COLO829 (cell line): ENCODE data around the gene HDAC9.

Experiments used
- DNase-seq: peaks from one replicate; pipeline ENCODE4 v3.0.0; 2012; ENCODE audit warnings: low spot score

HDAC9 gene

DNA sequence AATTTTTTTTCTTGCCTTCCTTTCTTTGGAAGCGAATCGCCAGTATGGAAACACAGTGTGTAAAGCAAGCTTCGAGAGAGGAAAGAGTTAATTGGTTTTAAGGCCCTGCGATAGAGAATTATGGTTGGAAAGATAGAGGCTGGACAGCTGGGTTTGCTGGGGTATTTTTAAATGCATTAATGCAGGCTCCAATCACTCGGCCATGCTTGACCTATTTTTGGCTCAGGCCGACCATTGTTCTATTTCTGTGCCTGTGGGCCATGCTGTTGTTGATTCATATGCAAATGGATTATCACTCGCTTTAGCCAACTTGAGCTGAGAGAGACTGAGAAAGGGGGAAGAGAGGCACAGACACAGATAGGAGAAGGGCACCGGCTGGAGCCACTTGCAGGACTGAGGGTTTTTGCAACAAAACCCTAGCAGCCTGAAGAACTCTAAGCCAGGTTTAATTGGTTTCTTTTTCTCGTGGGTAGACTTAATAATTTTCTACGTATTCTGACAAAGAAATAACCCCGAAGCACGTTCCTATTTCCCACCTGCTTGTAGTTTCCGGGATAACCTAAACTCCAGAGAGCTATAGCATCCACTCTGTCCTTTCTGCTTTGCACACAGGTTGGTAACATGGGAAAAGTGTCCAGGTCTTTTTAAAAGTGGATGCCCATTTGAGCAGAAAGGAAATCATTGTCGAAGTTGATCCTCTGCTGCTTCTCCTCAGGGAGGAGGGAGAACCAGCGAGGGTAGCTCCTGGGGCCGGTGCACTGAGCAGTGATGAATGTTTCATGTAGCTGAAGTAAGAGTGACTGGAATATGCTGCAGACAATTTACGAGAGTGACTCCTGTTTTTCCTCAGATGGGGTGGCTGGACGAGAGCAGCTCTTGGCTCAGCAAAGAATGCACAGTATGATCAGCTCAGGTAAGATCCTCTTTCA lies at the start of gene HDAC9:
TSS of gene HDAC9 (plus strand) at position 338 of the 929 bp plus-strand sequence. CDS start at position 892, 554 bp downstream.
- DNase-seq = peak; percentile 63

DNA sequence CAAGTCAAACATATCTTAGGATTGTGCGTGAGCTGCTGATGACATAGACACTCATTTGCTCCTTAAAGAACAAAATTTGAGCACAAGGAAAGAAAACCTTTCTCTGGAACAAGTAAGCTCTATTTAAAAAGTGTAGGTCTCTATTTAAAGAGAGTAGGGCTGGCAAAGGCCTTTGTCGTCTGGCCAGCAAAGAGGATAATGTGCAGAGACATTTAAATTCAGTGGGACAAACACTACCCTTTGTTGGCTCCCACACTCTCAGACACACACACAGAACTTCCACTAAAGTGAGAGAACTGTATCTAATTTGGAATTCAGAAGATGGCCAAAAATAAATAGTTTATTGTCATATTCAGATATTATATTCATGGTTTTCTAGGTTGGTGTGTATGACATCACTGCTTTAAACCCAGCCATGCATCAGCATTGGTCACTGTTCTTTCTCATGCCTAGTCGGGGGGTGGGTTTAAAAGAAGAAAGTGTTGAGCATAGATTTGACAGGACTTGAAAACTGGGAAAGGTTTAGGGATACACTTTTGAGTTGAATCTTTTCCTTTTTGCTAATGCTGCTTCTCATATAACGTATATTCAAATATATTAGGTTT lies 49.5 kb upstream of the HDAC9 start:
- DNase-seq = peak; percentile 80

DNA sequence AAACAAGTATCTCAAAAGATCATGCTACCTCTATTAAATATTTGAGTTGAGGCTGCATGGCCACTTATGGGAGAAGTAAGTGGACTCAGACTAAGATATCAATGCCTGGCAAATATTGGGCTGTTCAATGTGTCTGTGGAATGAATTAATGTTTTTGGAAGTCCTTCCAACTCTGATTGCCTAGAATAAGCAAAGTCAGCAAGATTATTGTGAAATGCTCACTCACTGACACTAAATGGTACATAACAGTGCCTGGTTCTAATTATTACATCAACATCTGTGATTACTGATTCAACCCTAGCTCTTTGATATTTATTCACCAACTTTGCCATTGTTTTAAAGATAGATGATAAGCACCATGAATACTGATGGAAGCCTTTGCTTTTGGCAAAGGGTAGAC lies 45.5 kb upstream of the HDAC9 start:
- no peak for DNase-seq

DNA sequence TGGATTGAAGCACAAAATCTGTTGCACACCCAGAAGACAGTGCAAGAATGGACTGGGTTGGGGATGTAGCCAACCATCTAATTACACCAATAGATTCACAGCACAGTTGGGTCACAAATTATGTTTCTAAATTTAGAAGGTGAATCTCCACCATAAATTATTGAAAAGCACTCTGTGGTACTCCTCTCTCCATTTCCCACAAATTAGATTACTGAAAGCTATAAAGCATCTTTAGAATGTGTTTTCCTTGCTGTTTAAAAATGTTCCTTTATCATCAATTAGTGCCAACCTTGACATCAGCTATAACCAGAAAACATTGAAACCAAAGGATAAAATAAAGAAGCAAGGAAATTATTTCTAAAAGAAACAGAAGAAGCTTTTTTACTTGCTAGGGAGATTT lies 39.9 kb upstream of the HDAC9 start:
- no peak for DNase-seq

DNA sequence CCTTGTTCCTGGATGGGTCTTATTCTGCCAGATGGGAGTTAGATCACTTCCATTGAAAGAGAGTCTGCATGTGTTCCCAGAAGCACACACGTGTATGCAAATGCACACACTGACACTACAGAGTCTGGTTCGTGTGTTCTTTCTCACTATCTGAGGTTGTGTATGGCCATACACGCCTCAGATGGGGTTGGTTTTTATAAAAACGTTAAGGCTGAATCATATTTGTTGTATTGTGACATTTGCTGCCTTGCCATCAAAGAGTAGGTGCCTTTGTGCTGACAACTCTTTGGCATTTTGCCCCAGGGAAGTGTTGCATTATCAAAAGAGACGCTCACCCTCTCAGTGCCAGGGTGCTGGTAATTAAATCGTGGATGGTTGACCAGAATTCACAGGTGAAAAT lies 37.7 kb upstream of the HDAC9 start:
- no peak for DNase-seq

DNA sequence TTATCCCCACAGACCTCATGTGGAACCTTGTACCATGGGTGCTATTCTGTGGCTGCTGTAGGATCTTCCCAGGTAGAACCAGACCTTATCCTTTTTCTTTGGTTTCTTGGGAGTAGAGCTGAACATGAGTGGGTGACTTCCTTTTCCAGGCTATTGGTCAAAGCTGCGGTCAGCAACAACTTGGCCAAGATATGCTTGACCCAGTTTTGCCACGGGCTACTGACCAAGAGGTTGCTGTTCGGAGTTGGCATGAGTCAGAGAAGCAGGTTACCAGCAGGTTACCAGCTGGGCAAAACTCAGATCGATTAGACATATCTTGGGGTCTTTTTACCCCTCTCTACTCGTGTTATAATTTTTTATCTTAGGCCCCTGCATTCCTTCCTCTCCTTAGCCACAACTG lies 36.7 kb upstream of the HDAC9 start:
- DNase-seq = no peak

DNA sequence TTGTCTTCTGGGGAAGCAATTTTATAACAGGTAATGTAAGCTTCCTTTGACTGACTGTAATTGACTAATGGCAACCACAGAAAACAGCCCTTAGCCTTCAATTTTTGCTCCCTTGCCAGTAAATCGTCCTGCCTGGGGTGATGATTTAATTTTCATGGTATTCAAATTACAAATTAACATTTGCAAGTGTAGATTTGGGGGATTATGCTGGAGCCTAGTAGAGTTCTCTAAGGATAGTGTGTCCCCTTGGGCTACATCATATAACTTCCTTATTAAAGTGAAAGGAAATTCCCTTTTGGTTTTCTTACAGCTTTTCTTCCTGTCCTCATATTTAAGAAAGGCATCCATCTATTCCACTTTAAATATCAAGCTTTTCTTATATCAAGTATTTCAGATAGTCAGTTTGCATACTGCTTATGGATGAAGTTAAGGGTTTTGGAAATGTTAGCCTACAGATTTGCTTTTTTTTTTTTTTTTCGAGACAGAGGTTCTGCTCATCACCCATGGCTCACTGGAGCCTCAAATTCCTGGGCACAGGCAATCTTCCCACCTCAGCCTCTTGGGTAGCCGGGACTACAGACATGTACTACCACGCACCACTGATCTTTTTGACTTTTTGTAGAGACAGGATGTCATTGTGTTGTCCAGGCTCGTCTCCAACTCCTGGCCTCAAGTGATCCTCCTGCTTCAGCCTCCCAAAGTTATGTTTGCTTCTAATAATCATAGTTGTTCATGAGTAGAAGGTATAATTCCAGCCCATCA lies 35.9 kb upstream of the HDAC9 start:
- no peak for DNase-seq

DNA sequence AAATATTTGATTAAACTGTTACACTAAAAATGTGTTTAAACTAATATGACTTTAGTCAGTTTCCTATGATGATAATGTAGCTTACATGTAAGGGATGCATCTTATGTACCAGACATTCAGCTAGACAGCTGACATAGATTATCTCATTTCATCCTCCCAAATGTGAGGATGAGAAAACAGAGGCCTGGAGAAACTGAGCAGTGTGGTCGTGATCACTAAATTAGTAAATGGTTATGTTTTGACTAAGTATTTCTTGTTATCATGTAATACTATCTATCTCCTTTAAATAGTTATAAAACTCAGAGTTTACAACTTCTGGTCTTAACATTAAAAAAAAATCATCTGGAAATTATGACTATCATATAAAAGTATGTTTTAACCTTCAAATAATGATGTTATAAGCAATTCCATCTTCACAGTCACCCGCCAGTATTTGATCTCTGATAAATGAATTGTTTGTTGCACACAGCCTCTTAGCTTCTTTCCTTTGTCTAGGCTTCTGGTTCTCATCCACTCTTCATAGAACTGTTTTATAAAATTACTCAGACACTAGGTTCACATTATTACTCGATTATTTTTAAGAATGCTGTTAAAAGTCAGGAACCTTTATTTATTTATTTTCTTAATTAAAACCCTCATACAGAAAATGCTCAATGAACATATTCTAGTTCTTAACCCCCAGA lies 33.6 kb upstream of the HDAC9 start:
- DNase-seq = no peak

DNA sequence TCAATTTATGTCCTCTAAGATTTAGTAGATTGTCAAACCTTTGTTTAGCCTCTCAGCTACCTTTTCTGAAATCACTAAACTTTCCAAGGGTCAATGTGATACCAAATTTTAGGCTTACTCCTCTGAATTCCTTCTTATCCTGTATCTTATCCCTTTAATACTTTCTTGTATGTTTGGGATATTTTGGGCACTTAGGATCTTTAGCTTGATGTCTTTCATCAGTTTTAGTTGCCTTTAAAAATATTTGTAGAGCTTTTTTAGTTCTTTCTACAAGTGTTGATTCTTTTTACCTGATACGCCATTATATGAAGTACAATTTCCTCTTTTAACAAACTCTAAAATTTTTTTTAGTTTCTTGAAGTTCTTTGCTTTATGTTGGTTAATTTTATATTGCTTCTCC lies 30.7 kb upstream of the HDAC9 start:
- DNase-seq = no peak

DNA sequence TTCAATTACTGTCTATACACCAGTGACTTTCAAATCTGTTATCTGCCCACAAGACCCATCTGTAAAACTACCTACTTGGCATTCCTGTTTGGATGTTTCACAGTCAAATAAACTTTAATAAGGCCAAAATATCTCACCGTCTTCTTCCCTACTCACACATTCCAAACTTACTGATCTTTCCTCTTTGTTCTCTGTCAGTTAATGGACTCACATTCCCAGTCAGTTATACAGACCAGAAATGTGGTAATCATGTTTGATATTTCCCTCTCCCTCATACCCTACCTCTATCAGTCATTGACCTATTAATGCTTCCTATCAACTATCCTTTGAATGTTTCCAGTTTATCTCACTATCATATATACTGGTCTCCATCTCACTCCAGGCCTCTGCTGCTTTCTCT lies 28.5 kb upstream of the HDAC9 start:
- DNase-seq = no peak

DNA sequence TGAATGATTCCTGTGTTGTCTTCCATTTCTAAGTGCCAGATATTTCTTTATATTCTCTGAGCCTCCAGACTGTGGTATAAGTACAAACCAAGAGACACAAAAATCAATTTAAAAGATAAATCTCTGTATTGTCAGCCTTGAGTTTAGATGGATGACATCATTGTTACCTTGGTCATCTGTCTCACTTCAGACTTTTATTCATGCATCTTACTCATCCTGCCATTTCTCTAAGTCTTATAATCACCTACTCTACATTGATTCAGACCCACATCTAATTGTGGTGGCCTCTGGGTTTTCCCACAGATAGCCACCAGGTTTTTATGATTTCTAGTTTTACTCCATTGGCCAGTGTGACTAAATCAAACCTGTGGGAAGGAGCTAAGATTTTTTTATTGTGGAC lies 26.8 kb upstream of the HDAC9 start:
- no peak for DNase-seq

DNA sequence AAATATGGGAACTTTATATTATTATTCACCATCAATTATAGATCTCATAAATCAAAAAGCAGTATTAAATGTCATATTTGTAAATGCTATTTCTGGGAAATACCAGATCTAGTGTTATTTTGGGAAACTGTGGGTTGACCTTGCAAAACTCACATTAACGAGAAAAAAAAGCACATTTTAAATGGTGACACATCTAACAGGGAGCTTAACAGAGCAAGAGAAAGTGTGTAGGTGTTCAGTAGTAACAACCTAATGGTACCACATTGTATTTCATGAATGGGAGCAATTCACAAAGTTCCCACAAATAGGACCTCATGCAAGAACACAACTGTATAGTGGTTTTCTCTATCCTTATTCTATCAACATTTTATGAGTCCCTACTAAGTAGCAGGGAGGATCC lies 26.2 kb upstream of the HDAC9 start:
- DNase-seq = peak; percentile 34

DNA sequence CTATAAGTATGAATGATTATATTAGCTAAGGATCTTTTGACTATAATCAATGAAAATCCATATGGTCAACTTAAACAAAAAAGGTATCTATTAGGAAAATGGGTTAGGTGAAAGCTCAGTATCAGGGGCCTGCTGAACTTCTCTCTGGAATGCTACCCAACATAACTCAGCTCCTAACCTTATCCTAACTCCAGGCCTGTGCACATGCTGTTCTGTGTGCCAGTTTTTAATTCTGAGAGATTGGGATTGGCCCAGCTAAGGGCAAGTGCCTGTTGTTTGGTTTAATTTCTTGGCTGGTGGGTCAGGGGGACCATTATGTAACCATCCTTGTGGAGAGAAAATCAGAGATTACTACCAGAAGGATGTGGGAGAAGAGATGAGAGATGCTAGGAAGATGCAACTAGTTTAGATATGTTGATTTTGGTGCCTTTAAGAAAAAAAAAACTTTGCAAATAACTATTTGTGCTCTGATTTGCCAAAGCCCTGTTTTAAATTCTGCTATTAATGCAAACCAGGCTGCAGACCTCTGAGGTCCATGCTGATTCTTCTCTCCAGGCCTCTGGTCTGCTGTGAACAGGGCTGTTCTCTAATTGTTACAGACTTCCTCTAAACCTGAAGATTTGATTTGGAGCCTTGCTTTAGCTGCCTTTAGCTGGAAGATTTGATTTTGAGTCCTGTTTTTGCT lies 23.9 kb upstream of the HDAC9 start:
- DNase-seq = no peak

DNA sequence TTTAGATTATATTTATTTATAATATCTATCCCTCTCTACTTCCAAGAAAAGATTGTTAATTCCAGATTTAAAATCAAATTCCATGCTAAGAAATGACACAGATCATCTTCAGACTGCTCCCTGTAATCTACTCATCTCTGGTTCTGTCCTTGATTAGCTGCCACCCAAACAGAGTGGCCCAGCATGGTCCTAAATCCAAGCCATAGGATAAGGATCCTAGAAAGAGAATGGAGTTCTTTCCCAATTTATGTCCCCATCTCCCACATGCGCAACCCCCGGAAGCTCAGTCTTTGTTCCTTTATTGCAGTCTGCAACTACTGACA lies 23.4 kb upstream of the HDAC9 start:
- no peak for DNase-seq

DNA sequence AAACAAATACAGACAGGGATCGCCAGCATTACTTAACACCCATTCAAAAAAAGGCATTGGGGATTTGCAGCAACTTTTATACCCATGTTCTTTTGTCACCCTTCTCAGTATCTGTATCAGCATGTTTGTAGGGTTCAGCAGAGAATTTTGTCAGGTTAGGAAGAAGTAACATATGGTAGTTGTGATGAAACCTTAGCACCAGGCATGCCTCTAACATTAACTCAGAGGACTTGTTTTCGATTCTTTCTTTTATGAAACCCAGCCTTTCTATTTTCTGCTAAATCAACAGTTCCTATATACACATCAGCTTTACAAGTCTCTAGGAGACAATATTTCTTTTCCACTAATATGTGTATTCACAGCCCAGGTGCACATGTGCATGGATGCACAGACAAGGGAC lies 22.4 kb upstream of the HDAC9 start:
- no peak for DNase-seq

DNA sequence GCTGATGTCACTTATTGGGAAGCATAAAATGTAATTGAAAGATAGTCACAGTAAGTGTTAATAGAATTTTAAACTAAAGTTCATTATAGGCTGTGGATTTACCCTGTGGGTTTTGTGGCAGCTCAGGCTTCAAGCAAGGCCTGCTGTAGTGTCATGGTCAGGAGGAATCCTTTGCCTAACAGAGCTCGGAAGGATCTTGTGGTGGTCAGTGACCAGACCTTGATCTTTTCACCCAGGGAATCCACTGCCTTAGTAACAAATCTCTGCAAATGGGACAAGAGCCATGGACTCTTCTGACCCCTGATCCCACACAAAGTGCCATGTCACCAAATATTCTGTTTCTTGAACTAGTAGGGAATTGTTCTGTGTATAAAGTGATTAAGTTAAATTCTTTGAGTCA lies 20.6 kb upstream of the HDAC9 start:
- DNase-seq = no peak

DNA sequence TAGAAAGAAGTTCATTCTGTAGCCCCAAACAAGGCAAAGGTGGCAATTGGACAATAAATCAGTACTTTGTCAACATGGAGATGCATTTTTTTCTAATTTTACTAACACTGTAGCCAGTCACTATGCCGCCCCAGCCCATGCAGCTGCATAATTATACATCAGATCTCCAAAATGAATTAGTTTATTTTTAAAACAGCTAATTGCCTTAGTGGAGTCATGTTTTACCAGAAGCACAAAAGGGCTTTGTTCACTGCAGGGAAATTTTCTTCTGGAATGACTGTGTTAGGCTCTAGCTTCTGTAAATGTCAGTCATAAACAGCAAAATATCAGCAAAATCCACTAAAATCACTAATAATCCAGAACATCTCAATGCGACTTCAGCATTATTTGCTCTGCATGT lies 20.1 kb upstream of the HDAC9 start:
- DNase-seq = peak; percentile 44

DNA sequence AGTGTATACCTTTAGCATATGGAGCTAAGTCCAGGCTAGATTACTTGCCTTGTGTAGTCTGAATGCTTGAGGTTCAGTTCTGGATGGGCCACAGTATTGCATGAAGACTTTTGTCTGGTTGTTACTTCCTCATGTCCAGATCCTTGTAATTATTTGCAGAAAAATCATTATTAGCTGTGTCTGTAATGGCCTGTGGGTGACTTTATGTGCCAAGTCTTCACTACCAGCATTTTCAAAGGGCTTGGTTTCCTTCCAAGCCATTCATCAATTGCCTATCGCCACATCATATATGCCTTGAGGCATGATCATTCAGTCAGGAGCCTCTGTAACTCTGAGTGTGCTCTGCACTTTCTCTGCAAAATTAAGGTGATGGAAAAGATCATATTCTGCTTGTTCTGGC lies 13.8 kb upstream of the HDAC9 start:
- no peak for DNase-seq

DNA sequence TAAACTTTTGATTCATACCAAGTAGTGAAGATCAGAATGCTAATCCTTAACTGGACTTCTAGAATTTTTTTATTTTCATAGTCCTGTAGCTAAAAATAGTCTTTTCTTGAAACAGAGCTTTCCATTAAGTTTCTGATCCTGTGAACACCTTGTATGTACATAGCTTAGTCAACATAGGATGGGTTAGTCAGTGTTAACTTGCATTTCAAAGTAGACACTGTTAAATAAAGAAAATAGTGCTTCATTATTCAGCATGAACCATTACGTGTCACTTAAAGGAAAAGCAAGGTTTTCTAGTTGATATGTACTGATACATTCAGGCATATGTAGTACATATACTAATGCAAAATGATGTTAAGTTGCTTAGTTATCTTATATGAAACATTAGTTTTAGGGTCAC lies 7.5 kb upstream of the HDAC9 start:
- no peak for DNase-seq

DNA sequence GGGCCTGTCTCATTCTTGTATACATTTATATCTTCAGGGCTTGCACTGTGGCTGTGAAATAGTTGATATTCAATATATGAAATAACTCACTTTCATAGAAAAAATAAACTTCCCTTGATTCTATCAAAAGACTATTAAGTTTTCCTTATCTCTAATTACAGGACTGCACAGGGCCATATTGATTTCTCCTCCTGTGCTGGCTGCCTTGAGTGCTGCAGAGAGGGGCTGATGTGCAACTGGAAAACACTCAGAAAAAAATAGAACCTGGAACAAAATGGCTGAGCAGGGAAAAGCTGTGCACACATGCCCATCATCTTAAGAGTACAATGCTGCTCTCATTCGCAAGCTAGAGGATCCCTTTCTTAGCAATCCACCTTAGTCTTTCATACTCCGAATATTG lies 5.9 kb upstream of the HDAC9 start:
- no peak for DNase-seq

DNA sequence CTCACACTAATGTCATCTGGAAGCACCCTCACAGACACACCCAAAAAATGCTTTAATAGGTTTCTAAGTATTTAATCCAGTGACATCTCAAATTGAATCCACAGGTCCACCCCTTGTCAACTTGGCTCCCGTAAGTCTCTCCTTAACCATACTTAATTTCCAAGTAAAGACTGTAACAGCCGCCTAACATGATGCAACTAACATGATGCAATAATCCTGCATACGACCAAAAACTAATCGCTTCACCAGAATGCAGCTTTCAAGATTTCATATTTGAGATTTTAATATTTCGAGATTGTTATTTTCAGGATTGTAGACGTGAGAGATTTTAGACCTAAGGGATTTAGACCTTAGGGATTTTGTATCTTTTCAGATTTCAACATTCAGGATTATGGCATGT lies 3.7 kb upstream of the HDAC9 start:
- no peak for DNase-seq

DNA sequence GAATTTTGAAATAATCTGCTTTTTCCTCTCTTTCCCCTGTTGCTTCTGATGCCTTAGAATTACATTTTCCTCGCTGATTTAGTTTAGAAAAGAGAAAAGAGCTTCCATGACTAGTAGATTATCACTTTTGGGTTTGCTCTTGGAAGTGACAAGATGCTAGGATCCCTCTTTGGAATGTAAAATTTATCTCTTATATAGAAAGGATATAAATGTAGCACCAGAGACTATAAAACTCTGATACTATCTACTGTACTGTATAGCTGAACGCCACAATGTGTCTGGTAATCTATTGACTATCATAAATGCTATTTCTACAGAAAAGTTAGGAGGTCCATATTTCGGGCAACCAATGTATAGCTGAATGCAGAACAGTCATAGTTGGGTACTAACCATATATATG lies 1.1 kb upstream of the HDAC9 start:
- no peak for DNase-seq
